ENCODE data around the gene RNF187.

The RNF187 gene

DNA sequence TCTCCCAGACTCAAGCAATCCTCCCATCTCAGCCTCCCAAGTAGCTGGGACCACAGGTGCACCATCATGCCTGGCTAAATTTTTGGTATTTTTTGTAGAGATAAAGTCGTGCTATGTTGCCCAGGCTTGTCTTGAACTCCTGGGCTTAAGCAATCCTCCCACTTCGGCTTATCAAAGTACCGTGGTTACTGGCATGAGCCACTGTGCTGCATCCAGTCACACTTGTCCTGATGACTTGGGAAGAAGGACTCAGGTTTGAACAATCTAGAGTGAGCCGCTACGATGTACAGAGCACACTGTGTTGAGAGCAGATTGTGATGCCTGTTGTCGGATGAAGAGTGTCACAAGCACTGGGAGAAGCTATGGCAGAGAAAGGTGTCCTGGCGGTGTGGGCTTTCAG is 27.2 kb downstream of the RNF187 start:
- Histone ChIP-seq H3K4me3 (ENCODE audit: low read length) (no peak overlapping the region), H3K4me1 (ENCODE audit: control insufficient read depth, insufficient read depth, low read length) (no peaks in the 10 kb centered on the region), H3K27me3 (ENCODE audit: control insufficient read depth, insufficient read depth, low read length) (peaks cover 80% of the 10 kb centered on the region), H3K9ac (ENCODE audit: low read depth, low read length) (no peak overlapping the region), H3K4me2 (ENCODE audit: low read length) (no peak overlapping the region), H3K36me3 (ENCODE audit: insufficient read depth, low read length) (no peaks in the 10 kb centered on the region), H3K9me3 (replicated peaks; ENCODE audit: low read length) (no peaks in the 10 kb centered on the region)

GRCh38 chr1:228515200-228515834 is 28.1 kb downstream of the RNF187 start:
- H3K27me3 ChIP-seq (ENCODE audit: control insufficient read depth, insufficient read depth, low read length): peaks cover 77% of the 10 kb centered on the region
- H3K4me1 ChIP-seq (ENCODE audit: control insufficient read depth, insufficient read depth, low read length): no peaks in the 10 kb centered on the region

GRCh38 chr1:228517655-228518054 is 30.5 kb downstream of the RNF187 start:
- H3K27me3 ChIP-seq (ENCODE audit: control insufficient read depth, insufficient read depth, low read length): peaks cover 59% of the 10 kb centered on the region
- H3K4me2 ChIP-seq (ENCODE audit: low read length): no peak overlapping the region
- H3K9me3 ChIP-seq (replicated peaks; ENCODE audit: low read length): no peaks in the 10 kb centered on the region
- H3K4me1 ChIP-seq (ENCODE audit: control insufficient read depth, insufficient read depth, low read length): no peaks in the 10 kb centered on the region
- no peak overlapping the region for H3K4me3 ChIP-seq (ENCODE audit: low read length)
- H3K9ac ChIP-seq (ENCODE audit: low read depth, low read length): no peak overlapping the region
- no peaks in the 10 kb centered on the region for H3K36me3 ChIP-seq (ENCODE audit: insufficient read depth, low read length)

More at GRCh38 chr1:228515200-228515834, 28.1 kb downstream of the RNF187 start:
- Histone ChIP-seq H3K4me2 (ENCODE audit: low read length) (no peak overlapping the region), H3K9ac (ENCODE audit: low read depth, low read length) (no peak overlapping the region), H3K4me3 (ENCODE audit: low read length) (no peak overlapping the region), H3K36me3 (ENCODE audit: insufficient read depth, low read length) (no peaks in the 10 kb centered on the region), H3K9me3 (replicated peaks; ENCODE audit: low read length) (no peaks in the 10 kb centered on the region)

DNA sequence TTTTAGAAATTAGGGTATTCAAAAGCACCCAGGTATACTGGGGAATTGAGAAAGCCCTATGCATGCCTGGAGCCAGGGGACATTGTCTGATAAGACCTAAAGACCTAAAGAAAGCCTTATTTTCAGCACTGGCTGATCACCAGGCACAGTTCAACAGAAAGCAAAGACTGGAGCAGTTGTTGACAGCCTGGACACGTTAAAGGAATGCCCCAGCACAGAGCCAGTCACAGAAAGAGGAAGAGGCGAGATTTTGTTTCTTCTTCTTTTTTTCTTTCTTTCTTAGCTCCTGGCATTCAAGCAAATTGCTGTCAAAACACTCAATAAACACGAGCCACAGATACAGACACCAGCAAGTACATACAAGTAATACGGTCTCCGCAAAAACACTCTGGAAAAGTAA is 40.4 kb downstream of the RNF187 start:
- H3K4me2 ChIP-seq (ENCODE audit: low read length): no peak overlapping the region
- no peak overlapping the region for H3K4me3 ChIP-seq (ENCODE audit: low read length)
- no peaks in the 10 kb centered on the region for H3K4me1 ChIP-seq (ENCODE audit: control insufficient read depth, insufficient read depth, low read length)
- H3K27me3 ChIP-seq (ENCODE audit: control insufficient read depth, insufficient read depth, low read length): no peaks in the 10 kb centered on the region
- no peak overlapping the region for H3K9ac ChIP-seq (ENCODE audit: low read depth, low read length)
- H3K9me3 ChIP-seq (replicated peaks; ENCODE audit: low read length): no peaks in the 10 kb centered on the region
- no peaks in the 10 kb centered on the region for H3K36me3 ChIP-seq (ENCODE audit: insufficient read depth, low read length)

- no peak overlapping the region for H3K4me3 ChIP-seq (ENCODE audit: low read length)
Observed at GRCh38 chr1:228528612-228529011, 41.4 kb downstream of the RNF187 start.

GRCh38 chr1:228530086-228530758 is 43.0 kb downstream of the RNF187 start:
- Histone ChIP-seq H3K4me2 (ENCODE audit: low read length) (no peak overlapping the region), H3K9ac (ENCODE audit: low read depth, low read length) (no peak overlapping the region), H3K4me3 (ENCODE audit: low read length) (no peak overlapping the region), H3K9me3 (replicated peaks; ENCODE audit: low read length) (no peaks in the 10 kb centered on the region), H3K27me3 (ENCODE audit: control insufficient read depth, insufficient read depth, low read length) (no peaks in the 10 kb centered on the region), H3K36me3 (ENCODE audit: insufficient read depth, low read length) (no peaks in the 10 kb centered on the region), H3K4me1 (ENCODE audit: control insufficient read depth, insufficient read depth, low read length) (no peaks in the 10 kb centered on the region)

More at GRCh38 chr1:228528612-228529011, 41.4 kb downstream of the RNF187 start:
- H3K36me3 ChIP-seq (ENCODE audit: insufficient read depth, low read length): no peaks in the 10 kb centered on the region
- no peak overlapping the region for H3K4me2 ChIP-seq (ENCODE audit: low read length)
- H3K27me3 ChIP-seq (ENCODE audit: control insufficient read depth, insufficient read depth, low read length): no peaks in the 10 kb centered on the region
- H3K4me1 ChIP-seq (ENCODE audit: control insufficient read depth, insufficient read depth, low read length): no peaks in the 10 kb centered on the region
- no peaks in the 10 kb centered on the region for H3K9me3 ChIP-seq (replicated peaks; ENCODE audit: low read length)
- no peak overlapping the region for H3K9ac ChIP-seq (ENCODE audit: low read depth, low read length)

DNA sequence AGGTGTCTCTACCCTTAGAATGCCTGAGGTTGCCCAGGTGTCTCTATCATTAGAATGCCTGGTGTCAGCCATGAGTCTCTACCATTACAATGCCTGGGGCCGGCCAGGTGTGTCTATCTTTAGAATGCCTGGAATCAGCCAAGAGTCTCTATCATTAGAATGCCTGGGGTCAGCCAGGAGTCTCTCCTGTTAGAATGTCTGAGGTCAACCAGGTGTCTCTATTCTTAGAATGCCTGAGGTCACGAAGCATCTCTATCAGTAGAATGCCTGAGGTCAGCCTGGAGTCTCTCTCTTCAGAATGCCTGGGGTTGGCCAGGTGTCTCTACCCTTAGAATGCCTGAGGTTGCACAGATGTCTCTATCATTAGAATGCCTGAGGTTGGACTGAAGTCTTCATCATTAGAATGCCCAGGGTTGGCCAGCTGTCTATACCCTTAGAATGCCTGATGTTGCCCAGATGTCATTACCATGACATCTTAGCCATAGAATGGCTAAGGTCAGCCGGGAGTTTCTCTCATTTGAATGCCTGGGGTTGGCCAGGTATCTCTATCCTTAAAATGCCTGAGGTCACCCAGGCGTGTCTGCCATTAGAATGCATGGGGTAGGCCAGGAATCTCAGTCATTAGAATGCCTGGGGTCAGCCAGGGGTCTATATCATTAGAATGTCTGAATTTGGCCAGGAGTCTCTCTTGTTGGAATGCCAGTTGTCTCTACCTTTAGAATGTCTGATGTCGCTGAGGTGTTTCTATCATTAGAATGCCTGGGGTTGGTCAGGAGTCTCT is 44.0 kb downstream of the RNF187 start:
- Histone ChIP-seq H3K4me3 (ENCODE audit: low read length) (no peak overlapping the region), H3K4me1 (ENCODE audit: control insufficient read depth, insufficient read depth, low read length) (no peaks in the 10 kb centered on the region), H3K9ac (ENCODE audit: low read depth, low read length) (no peak overlapping the region), H3K27me3 (ENCODE audit: control insufficient read depth, insufficient read depth, low read length) (no peaks in the 10 kb centered on the region), H3K4me2 (ENCODE audit: low read length) (no peak overlapping the region), H3K9me3 (replicated peaks; ENCODE audit: low read length) (no peaks in the 10 kb centered on the region), H3K36me3 (ENCODE audit: insufficient read depth, low read length) (no peaks in the 10 kb centered on the region)

GRCh38 chr1:228538831-228539230 is 51.6 kb downstream of the RNF187 start:
- H3K27me3 ChIP-seq (ENCODE audit: control insufficient read depth, insufficient read depth, low read length): no peaks in the 10 kb centered on the region
- no peaks in the 10 kb centered on the region for H3K9me3 ChIP-seq (replicated peaks; ENCODE audit: low read length)
- H3K4me3 ChIP-seq (ENCODE audit: low read length): no peak overlapping the region
- no peaks in the 10 kb centered on the region for H3K36me3 ChIP-seq (ENCODE audit: insufficient read depth, low read length)
- no peak overlapping the region for H3K4me2 ChIP-seq (ENCODE audit: low read length)
- no peak overlapping the region for H3K9ac ChIP-seq (ENCODE audit: low read depth, low read length)
- no peaks in the 10 kb centered on the region for H3K4me1 ChIP-seq (ENCODE audit: control insufficient read depth, insufficient read depth, low read length)

DNA sequence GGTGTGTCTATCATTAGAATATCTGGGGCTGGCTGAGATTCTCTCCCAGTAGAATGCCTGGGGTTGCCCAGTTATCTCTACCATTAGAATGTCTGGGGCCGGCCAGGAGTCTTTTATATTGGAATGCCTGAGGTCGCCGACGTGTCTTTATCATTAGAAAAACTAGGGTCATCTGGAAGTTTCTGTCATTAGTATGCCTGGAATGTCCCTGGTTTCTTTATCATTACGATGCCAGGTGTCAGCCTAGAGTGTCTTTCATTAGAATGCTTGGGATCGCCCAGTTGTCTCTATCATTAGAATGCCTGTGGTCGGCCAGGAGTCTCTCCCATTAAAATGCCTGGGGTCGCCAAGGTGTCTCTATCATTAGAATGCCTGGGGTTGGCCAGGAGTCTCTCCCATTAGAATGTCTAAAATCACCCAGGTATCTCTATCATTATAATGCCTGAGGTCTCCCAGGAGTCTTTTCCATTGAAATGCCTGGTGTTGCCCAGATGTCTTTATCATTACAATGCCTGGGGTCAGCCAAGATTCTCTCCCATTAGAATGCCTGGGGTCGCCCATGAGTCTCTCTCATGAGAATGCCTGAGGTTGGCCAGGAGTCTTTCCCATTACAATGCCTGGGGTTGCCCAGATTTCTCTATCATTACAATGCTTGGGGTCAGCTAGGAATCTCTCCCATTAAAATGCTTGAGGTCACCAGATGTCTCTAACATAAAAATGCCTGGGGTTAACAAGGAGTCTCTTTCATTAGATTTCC is 53.2 kb downstream of the RNF187 start:
- no peak overlapping the region for H3K4me3 ChIP-seq (ENCODE audit: low read length)
- H3K4me2 ChIP-seq (ENCODE audit: low read length): no peak overlapping the region
- no peaks in the 10 kb centered on the region for H3K9me3 ChIP-seq (replicated peaks; ENCODE audit: low read length)
- H3K36me3 ChIP-seq (ENCODE audit: insufficient read depth, low read length): no peaks in the 10 kb centered on the region
- no peak overlapping the region for H3K9ac ChIP-seq (ENCODE audit: low read depth, low read length)
- no peaks in the 10 kb centered on the region for H3K27me3 ChIP-seq (ENCODE audit: control insufficient read depth, insufficient read depth, low read length)
- H3K4me1 ChIP-seq (ENCODE audit: control insufficient read depth, insufficient read depth, low read length): no peaks in the 10 kb centered on the region

DNA sequence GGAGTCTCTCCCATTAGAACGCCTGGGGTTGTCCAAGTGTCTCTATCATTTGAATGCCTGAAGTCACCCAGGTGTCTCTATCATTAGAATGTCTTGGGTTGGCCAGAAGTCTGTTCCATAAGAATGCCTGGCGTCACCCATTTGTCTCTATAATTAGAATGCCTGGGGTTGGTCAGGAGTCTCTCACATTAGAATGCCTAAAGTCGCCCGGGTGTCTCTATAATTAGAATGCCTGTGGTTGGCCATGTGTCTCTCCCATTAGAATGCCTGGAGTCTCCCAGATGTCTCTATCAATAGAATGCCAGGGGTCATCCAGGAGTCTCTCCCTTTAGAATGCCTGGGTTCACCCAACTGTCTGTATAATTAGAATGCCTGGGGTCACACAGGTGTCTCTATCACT is 54.5 kb downstream of the RNF187 start:
- H3K4me2 ChIP-seq (ENCODE audit: low read length): no peak overlapping the region
- H3K4me1 ChIP-seq (ENCODE audit: control insufficient read depth, insufficient read depth, low read length): no peaks in the 10 kb centered on the region
- H3K4me3 ChIP-seq (ENCODE audit: low read length): no peak overlapping the region
- no peak overlapping the region for H3K9ac ChIP-seq (ENCODE audit: low read depth, low read length)
- no peaks in the 10 kb centered on the region for H3K27me3 ChIP-seq (ENCODE audit: control insufficient read depth, insufficient read depth, low read length)
- H3K9me3 ChIP-seq (replicated peaks; ENCODE audit: low read length): no peaks in the 10 kb centered on the region
- H3K36me3 ChIP-seq (ENCODE audit: insufficient read depth, low read length): no peaks in the 10 kb centered on the region

DNA sequence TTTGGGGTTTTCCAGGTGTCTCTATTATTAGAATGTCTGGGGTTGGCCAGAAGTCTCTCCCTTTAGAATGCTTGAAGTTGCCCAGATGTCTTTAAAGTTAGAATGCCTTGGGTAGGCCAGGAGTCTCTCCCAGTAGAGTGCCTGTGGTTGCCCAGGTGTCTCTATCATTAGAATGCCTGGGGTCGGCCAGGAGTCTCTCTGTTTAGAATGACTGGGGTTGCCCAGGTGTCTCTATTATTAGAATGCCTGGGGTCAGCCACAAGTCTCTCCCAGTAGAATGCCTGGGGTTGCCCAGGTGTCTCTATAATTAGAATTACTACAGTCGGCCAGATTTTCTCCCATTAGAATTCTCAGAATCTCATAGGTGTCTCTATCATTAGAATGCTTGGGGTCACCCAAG is 55.2 kb downstream of the RNF187 start:
- Histone ChIP-seq H3K9ac (ENCODE audit: low read depth, low read length) (no peak overlapping the region), H3K9me3 (replicated peaks; ENCODE audit: low read length) (no peaks in the 10 kb centered on the region), H3K36me3 (ENCODE audit: insufficient read depth, low read length) (no peaks in the 10 kb centered on the region), H3K4me3 (ENCODE audit: low read length) (no peak overlapping the region), H3K4me1 (ENCODE audit: control insufficient read depth, insufficient read depth, low read length) (no peaks in the 10 kb centered on the region), H3K27me3 (ENCODE audit: control insufficient read depth, insufficient read depth, low read length) (no peaks in the 10 kb centered on the region), H3K4me2 (ENCODE audit: low read length) (no peak overlapping the region)

All from skeletal muscle satellite cell (primary cell).